ENCODE measurements around the gene PARP4.
"Not testable (repeated sequence)": the region's sequence is repeated elsewhere in the genome, so short reads cannot be mapped to it uniquely, and the experiment has no call there.

PARP4 gene

GRCh38 chr13:24452044-24452443, 60.5 kb downstream of the PARP4 start:
- DNase-seq (ENCODE audit: low read depth in 2 of 2), result no peak

GRCh38 chr13:24450530-24450929, 62.0 kb downstream of the PARP4 start:
- no peak for DNase-seq (ENCODE audit: low read depth in 2 of 2)

- not testable (repeated sequence) for DNase-seq (ENCODE audit: low read depth in 2 of 2)
Observed at GRCh38 chr13:24444851-24445250, 67.7 kb downstream of the PARP4 start.

- no peak for DNase-seq (ENCODE audit: low read depth in 2 of 2)
Observed at GRCh38 chr13:24443366-24443765, 69.2 kb downstream of the PARP4 start.

GRCh38 chr13:24426045-24426444, 86.5 kb downstream of the PARP4 start:
- DNase-seq (ENCODE audit: low read depth in 2 of 2), result not testable (repeated sequence)

- DNase-seq (ENCODE audit: low read depth in 2 of 2), result not testable (repeated sequence)
Observed at GRCh38 chr13:24419668-24420067, 92.9 kb downstream of the PARP4 start.

- DNase-seq (ENCODE audit: low read depth in 2 of 2), result no peak
Observed at GRCh38 chr13:24407844-24408243, 104.7 kb downstream of the PARP4 start.

GRCh38 chr13:24406524-24406923, 106.1 kb downstream of the PARP4 start:
- DNase-seq (ENCODE audit: low read depth in 2 of 2), result no peak

GRCh38 chr13:24396821-24397220, 115.8 kb downstream of the PARP4 start:
- DNase-seq (ENCODE audit: low read depth in 2 of 2), result no peak

- no peak for DNase-seq (ENCODE audit: low read depth in 2 of 2)
Observed at GRCh38 chr13:24392972-24393371, 119.6 kb downstream of the PARP4 start.

- not testable (repeated sequence) for DNase-seq (ENCODE audit: low read depth in 2 of 2)
Observed at GRCh38 chr13:24391771-24392683, 120.6 kb downstream of the PARP4 start.

- not testable (repeated sequence) for DNase-seq (ENCODE audit: low read depth in 2 of 2)
Observed at GRCh38 chr13:24390795-24391194, 121.8 kb downstream of the PARP4 start.

GRCh38 chr13:24389506-24389905, 123.1 kb downstream of the PARP4 start:
- no peak for DNase-seq (ENCODE audit: low read depth in 2 of 2)

- DNase-seq (ENCODE audit: low read depth in 2 of 2), result not testable (repeated sequence)
Observed at GRCh38 chr13:24388743-24389142, 123.8 kb downstream of the PARP4 start.

GRCh38 chr13:24386816-24387708, 125.5 kb downstream of the PARP4 start:
- no peak for DNase-seq (ENCODE audit: low read depth in 2 of 2)

GRCh38 chr13:24385902-24386301, 126.7 kb downstream of the PARP4 start:
- no peak for DNase-seq (ENCODE audit: low read depth in 2 of 2)

- not testable (repeated sequence) for DNase-seq (ENCODE audit: low read depth in 2 of 2)
Observed at GRCh38 chr13:24384946-24385345, 127.6 kb downstream of the PARP4 start.

- DNase-seq (ENCODE audit: low read depth in 2 of 2), result not testable (repeated sequence)
Observed at GRCh38 chr13:24384091-24384490, 128.5 kb downstream of the PARP4 start.

GRCh38 chr13:24381541-24382265, 130.9 kb downstream of the PARP4 start:
- DNase-seq (ENCODE audit: low read depth in 2 of 2), result no peak

GRCh38 chr13:24380881-24381280, 131.7 kb downstream of the PARP4 start:
- DNase-seq (ENCODE audit: low read depth in 2 of 2), result not testable (repeated sequence)

- DNase-seq (ENCODE audit: low read depth in 2 of 2), result not testable (repeated sequence)
Observed at GRCh38 chr13:24380227-24380626, 132.4 kb downstream of the PARP4 start.

GRCh38 chr13:24371273-24371672, 141.3 kb downstream of the PARP4 start:
- DNase-seq (ENCODE audit: low read depth in 2 of 2), result not testable (repeated sequence)
